HepG2 (cell line): Measurements from ENCODE around the gene MORN1. TPM values are rescaled to one million over a fixed set of nuclear protein-coding genes. Genes with fewer than 3 reads are reported as not detected.
A peak's percentile ranks its signal among the peaks of the same experiment; 100 is the strongest.

ENCODE experiments used
- CREB1 ChIP-seq, 2 experiments: fragments of 450-650 bp in 1 of 2; IDR thresholded peaks; 2 replicates each; pipeline ENCODE4 v1.6.1; 2016 to 2017; ENCODE audit warnings: control low read depth in 1 of 2, mild to moderate bottlenecking in 1 of 2, missing compliant biosample characterization in 1 of 2, missing genetic modification characterization in 1 of 2
- FOXP1 ChIP-seq, 2 experiments: fragments of 450-650 bp in 1 of 2; IDR thresholded peaks; 2 replicates each; pipeline ENCODE4 v1.6.1; 2017 to 2018; ENCODE audit warnings: antibody characterized with exemption in 1 of 2
- NONO ChIP-seq, 2 experiments: fragments of 450-650 bp in 1 of 2; sonication (generic) in 1 of 2; formaldehyde crosslinking in 1 of 2; IDR thresholded peaks in 1 of 2; conservative IDR thresholded peaks in 1 of 2; 2 replicates each; pipeline versions ENCODE4 v1.6.1 to v1.8.0; 2017 to 2022; ENCODE audit warnings: mild to moderate bottlenecking in 1 of 2, missing genetic modification reagents in 1 of 2, moderate library complexity in 1 of 2
- PTBP1 ChIP-seq: fragments of 200-400 bp; formaldehyde crosslinking; IDR thresholded peaks from 2 replicates; pipeline ENCODE4 v1.6.1; 2018; ENCODE audit warnings: low read length, low read depth; ENCODE audit not compliant: poor library complexity, severe bottlenecking
- SAP130 ChIP-seq: IDR thresholded peaks from 2 replicates; pipeline ENCODE4 v1.6.1; 2016; ENCODE audit warnings: low read depth
- SP4 ChIP-seq: sonication (generic); formaldehyde crosslinking; IDR thresholded peaks from 2 replicates; pipeline ENCODE4 v1.8.1; 2023; ENCODE audit warnings: mild to moderate bottlenecking, missing genetic modification reagents
- STAG1 ChIP-seq: sonication (generic); formaldehyde crosslinking; IDR thresholded peaks from 2 replicates; pipeline ENCODE4 v1.4.0; 2020; ENCODE audit warnings: missing genetic modification reagents
- XRCC5 ChIP-seq: fragments of 200-400 bp; formaldehyde crosslinking; optimal IDR thresholded peaks from 2 replicates; pipeline ENCODE3; 2017; ENCODE audit warnings: mild to moderate bottlenecking, low read length
- ZNF24 ChIP-seq: fragments of 450-650 bp; IDR thresholded peaks from 2 replicates; pipeline ENCODE4 v1.6.1; 2017; ENCODE audit warnings: antibody characterized with exemption, mild to moderate bottlenecking
- ZNF33B ChIP-seq: sonication (generic); formaldehyde crosslinking; IDR thresholded peaks from 2 replicates; pipeline ENCODE4 v1.5.1; 2020; ENCODE audit warnings: mild to moderate bottlenecking, missing genetic modification reagents
- ZNF44 ChIP-seq: sonication (generic); formaldehyde crosslinking; IDR thresholded peaks from 2 replicates; pipeline ENCODE4 v1.5.1; 2020; ENCODE audit warnings: mild to moderate bottlenecking, missing genetic modification reagents
- ZNF556 ChIP-seq: sonication (generic); formaldehyde crosslinking; IDR thresholded peaks from 2 replicates; pipeline ENCODE4 v1.4.0; 2020; ENCODE audit warnings: mild to moderate bottlenecking, missing genetic modification reagents, borderline replicate concordance
- polyA plus RNA-seq, 8 experiments: library from polyadenylated mRNA; depleted of rRNA in 3 of 8; stranded (reverse) in 7 of 8; unstranded in 1 of 8; fragments of >200 nt; fragmentation: Illumina TruSeq in 4 of 8; extraction: Trizol in 4 of 8; gene quantifications; 2 replicates each; pipeline versions ENCODE4 v1.2.1 to v1.2.3, GENCODE V29; 2011 to 2016; ENCODE audit warnings: low read depth in 4 of 8, missing spikeins in 1 of 8, mixed read lengths in 1 of 8; ENCODE audit not compliant: insufficient read depth in 1 of 8
- total RNA-seq, 5 experiments: library from RNA; depleted of rRNA; stranded (reverse); fragments of >200 nt; fragmentation: Illumina TruSeq; extraction: Trizol; gene quantifications; 2 replicates each; pipeline ENCODE4 v1.2.3, GENCODE V29; 2016; ENCODE audit warnings: low read depth in 1 of 5
- TF ChIP-seq, protein P1 (sequence below): IDR thresholded peaks from 2 replicates; pipeline ENCODE4 v1.6.1; 2018; ENCODE audit warnings: missing genetic modification reagents
- TF ChIP-seq, protein P2 (sequence below): sonication (generic); formaldehyde crosslinking; IDR thresholded peaks from 2 replicates; pipeline ENCODE4 v1.4.0; 2020; ENCODE audit warnings: missing genetic modification reagents
- TF ChIP-seq, protein P3 (sequence below): sonication (generic); formaldehyde crosslinking; IDR thresholded peaks from 2 replicates; pipeline ENCODE4 v1.8.1; 2023; ENCODE audit warnings: missing genetic modification reagents, mild to moderate bottlenecking, borderline replicate concordance
- TF ChIP-seq, protein P4 (sequence below): sonication (generic); formaldehyde crosslinking; IDR thresholded peaks from 2 replicates; pipeline ENCODE4 v1.4.0; 2020; ENCODE audit warnings: missing genetic modification reagents, borderline replicate concordance

Gene MORN1
- total and polyA plus RNA-seq, 2 of the 13 experiments (the other 11 are each of a cell fraction or from before 2014, with no cell fraction given), result 3.1 to 6.5 TPM

DNA sequence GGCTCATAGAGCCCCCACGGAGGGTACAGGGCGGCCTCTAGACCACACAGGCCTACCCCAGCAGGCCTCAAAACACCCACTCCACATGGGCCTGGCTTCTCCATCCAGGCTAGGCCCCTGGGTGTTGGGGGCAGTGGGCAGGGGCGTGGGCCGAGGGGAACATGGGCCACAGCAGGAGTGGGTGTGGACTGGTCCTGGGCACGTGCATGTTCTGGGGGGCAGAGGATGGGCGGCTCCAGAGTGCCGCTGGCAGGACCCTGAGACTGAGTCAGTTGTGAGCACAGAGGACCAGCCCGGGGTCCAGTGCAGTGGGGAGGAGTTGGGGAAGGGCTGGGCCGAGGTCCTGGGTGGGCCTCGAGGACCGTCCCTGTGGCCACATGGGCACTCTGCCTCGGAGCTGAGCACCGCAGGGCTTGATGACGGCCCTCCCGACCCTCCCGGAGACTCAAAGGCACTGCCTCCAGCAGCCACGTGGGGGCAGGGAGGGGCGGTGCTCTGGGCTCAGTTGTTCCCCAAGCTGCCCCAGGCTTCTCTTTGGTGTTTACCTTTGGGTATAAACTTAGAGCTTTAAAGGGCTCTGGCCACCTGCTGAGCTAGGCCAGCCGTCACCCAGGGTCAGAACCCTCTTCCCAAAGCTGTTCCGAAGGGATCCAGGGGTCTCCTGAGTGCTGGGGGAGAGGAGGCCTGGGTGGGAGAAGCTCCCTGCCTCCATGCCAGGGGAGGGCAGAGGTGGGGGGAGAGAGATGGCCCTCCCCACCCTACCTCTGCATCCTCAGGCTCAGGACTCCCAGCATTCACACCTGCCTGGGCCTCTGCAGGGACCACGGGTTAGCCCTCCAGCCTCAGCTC is 79.9 kb downstream of the MORN1 start (continued):
- no peak for TF ChIP-seq ZNF24
- TF ChIP-seq, protein P1, sequence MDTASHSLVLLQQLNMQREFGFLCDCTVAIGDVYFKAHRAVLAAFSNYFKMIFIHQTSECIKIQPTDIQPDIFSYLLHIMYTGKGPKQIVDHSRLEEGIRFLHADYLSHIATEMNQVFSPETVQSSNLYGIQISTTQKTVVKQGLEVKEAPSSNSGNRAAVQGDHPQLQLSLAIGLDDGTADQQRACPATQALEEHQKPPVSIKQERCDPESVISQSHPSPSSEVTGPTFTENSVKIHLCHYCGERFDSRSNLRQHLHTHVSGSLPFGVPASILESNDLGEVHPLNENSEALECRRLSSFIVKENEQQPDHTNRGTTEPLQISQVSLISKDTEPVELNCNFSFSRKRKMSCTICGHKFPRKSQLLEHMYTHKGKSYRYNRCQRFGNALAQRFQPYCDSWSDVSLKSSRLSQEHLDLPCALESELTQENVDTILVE (CRISPR knock-in tag), result peak; percentile 34; the same call in 1 of the 2 replicates
- TF ChIP-seq STAG1 (CRISPR knock-in tag), result peak; percentile 47
- no peak for TF ChIP-seq NONO (IDR thresholded peaks at IDR 0.05)
- TF ChIP-seq NONO (CRISPR knock-in tag; conservative IDR thresholded peaks at IDR 0.05), result no peak
- no peak for TF ChIP-seq SP4 (CRISPR knock-in tag)
- no peak for TF ChIP-seq ZNF44 (CRISPR knock-in tag)
- TF ChIP-seq, protein P2, sequence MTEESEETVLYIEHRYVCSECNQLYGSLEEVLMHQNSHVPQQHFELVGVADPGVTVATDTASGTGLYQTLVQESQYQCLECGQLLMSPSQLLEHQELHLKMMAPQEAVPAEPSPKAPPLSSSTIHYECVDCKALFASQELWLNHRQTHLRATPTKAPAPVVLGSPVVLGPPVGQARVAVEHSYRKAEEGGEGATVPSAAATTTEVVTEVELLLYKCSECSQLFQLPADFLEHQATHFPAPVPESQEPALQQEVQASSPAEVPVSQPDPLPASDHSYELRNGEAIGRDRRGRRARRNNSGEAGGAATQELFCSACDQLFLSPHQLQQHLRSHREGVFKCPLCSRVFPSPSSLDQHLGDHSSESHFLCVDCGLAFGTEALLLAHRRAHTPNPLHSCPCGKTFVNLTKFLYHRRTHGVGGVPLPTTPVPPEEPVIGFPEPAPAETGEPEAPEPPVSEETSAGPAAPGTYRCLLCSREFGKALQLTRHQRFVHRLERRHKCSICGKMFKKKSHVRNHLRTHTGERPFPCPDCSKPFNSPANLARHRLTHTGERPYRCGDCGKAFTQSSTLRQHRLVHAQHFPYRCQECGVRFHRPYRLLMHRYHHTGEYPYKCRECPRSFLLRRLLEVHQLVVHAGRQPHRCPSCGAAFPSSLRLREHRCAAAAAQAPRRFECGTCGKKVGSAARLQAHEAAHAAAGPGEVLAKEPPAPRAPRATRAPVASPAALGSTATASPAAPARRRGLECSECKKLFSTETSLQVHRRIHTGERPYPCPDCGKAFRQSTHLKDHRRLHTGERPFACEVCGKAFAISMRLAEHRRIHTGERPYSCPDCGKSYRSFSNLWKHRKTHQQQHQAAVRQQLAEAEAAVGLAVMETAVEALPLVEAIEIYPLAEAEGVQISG, result peak; percentile 49; the same call in 1 of the 2 replicates
- no peak for TF ChIP-seq FOXP1 (IDR thresholded peaks at IDR 0.05)
- TF ChIP-seq FOXP1 (CRISPR knock-in tag; IDR thresholded peaks at IDR 0.05), result 0 out of 2 replicates have a peak, but pooled peaks have one; percentile 13
- TF ChIP-seq, protein P3, sequence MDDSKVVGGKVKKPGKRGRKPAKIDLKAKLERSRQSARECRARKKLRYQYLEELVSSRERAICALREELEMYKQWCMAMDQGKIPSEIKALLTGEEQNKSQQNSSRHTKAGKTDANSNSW (CRISPR knock-in tag), result 0 out of 2 replicates have a peak, but pooled peaks have one; percentile 31
- TF ChIP-seq CREB1 (IDR thresholded peaks at IDR 0.05), result no peak
- no peak for TF ChIP-seq CREB1 (CRISPR knock-in tag; IDR thresholded peaks at IDR 0.05)
- TF ChIP-seq, protein P4, sequence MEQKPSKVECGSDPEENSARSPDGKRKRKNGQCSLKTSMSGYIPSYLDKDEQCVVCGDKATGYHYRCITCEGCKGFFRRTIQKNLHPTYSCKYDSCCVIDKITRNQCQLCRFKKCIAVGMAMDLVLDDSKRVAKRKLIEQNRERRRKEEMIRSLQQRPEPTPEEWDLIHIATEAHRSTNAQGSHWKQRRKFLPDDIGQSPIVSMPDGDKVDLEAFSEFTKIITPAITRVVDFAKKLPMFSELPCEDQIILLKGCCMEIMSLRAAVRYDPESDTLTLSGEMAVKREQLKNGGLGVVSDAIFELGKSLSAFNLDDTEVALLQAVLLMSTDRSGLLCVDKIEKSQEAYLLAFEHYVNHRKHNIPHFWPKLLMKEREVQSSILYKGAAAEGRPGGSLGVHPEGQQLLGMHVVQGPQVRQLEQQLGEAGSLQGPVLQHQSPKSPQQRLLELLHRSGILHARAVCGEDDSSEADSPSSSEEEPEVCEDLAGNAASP (CRISPR knock-in tag), result 0 out of 2 replicates have a peak, but pooled peaks have one; percentile 9
- TF ChIP-seq XRCC5, result peak; percentile 47
- 0 out of 2 replicates have a peak, but pooled peaks have one; percentile 19 for TF ChIP-seq ZNF33B (CRISPR knock-in tag)
- peak; percentile 68; the same call in 1 of the 2 replicates for TF ChIP-seq SAP130 (CRISPR knock-in tag)
- TF ChIP-seq ZNF556, result no peak
- TF ChIP-seq PTBP1, result peak; percentile 17
